Body of pancreas (tissue), 4 donors: ENCODE measurements around the gene SH2D2A. TPM values are rescaled to one million over a fixed set of nuclear protein-coding genes. Genes with fewer than 3 reads are reported as not detected.

Source experiments
- ATAC-seq: fragments of 150-250 bp; one replicate; pipeline ENCODE4 v1.9.1; 2016
- DNase-seq, 4 donors: peaks; one replicate each; pipeline ENCODE4 v3.0.0-alpha.2; 2019
- H3K27ac ChIP-seq, 4 donors: fragments of 200-600 bp; sonication (generic); 1 replicate in 3 of 4; 2 replicates in 1 of 4; pipeline versions ENCODE4 v1.5.1 to v1.6.1; 2016 to 2019; ENCODE audit warnings: mild to moderate bottlenecking in 1 of 4, mixed read lengths in 1 of 4, moderate library complexity in 1 of 4
- H3K27me3 ChIP-seq, 2 donors: fragments of 200-600 bp; sonication (generic); one replicate each; pipeline ENCODE4 v1.6.0; 2016; ENCODE audit warnings: mild to moderate bottlenecking in 1 of 2
- H3K36me3 ChIP-seq, 2 donors: fragments of 200-600 bp; sonication (generic); replicated peaks in 1 of 2; 2 replicates each; pipeline ENCODE4 v1.5.1; 2016; ENCODE audit warnings: low read depth in 2 of 2; ENCODE audit not compliant: insufficient read depth in 1 of 2
- H3K4me1 ChIP-seq: fragments of 200-600 bp; sonication (generic); one replicate; pipeline ENCODE4 v1.6.0; 2016
- H3K4me3 ChIP-seq, 2 donors: fragments of 200-600 bp; sonication (generic); 1 replicate in 1 of 2; 2 replicates in 1 of 2; pipeline ENCODE4 v1.5.1; 2016 to 2019
- H3K9me3 ChIP-seq, 3 donors: fragments of 200-600 bp; sonication (generic); 1 replicate in 2 of 3; 2 replicates in 1 of 3; pipeline ENCODE4 v1.5.1; 2016
- POLR2A ChIP-seq, 3 donors: fragments of 450-650 bp; IDR thresholded peaks; one replicate each; pipeline ENCODE4 v1.6.1; 2016; ENCODE audit warnings: antibody characterized with exemption in 3 of 3, mild to moderate bottlenecking in 2 of 3
- WGBS, 2 donors: methylation state at CpG; one replicate each; pipeline ENCODE4 v1.1.5; 2017; 5-methylcytosine and 5-hydroxymethylcytosine counted together
- intact Hi-C: fragments of 100-400 bp; cut with DNase I; formaldehyde crosslinking; loops from one replicate; pipeline ENCODE4 v1.15.1; 2023
- total RNA-seq, 2 donors: library from RNA; depleted of rRNA; stranded (reverse); fragments of >200 nt; gene quantifications; one replicate each; pipeline ENCODE4 v1.1.0, GENCODE V29; 2016
- TF ChIP-seq, protein P1 (sequence below), 7 experiments: fragments of 450-650 bp in 4 of 7; fragments of 200-600 bp in 3 of 7; sonication (generic) in 3 of 7; IDR thresholded peaks; one replicate each; pipeline ENCODE4 v1.5.1; 2016 to 2019; ENCODE audit warnings: antibody characterized with exemption in 7 of 7

SH2D2A gene
- total RNA-seq, 2 donors from 2014 or later: 0.99 TPM; not detected in 1

DNA sequence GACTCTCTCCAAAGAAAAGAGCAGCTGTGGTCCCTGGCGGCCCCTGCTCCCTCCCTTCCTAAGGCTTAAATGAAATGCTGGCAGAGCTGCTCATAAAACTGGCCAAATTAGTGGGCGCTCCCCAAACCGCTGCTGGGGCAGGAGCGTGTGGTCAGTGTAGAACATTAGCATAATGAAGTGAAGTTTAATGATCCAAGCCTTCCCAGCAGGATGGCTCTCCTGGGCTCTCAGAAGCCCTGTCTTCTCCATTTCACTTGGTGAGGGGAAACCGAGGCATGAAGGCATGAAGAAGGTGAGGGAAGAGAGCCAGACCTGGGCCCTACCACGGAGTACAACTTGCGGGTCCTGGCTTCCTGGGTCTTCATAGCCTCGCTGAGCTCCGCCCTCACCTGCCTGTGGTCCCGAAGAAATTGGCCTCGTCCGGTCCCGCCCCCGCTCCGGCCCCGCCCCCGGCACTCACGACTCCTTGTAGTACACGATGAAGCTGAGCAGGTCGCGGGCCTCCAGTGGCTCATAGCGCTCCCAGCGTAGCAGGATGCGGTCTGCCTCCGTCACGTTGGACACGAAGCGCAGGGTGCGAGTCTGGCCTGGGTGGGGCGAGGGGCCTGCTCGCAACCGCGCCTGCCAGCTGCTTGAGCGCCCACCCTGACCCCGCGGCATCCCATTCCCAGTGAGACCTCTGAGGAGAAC lies 32.0 kb upstream of the SH2D2A start:
- Histone ChIP-seq H3K9me3 (no peaks in the 10 kb centered on the region), H3K4me1 (peaks cover 25% of the 10 kb centered on the region), H3K4me3 (no peak overlapping the region), H3K27me3 (peaks cover 0 to 10% of the 10 kb centered on the region in 2 donors), H3K27ac (no peak overlapping the region), H3K36me3 (no peaks in the 10 kb centered on the region)
- no peak for TF ChIP-seq POLR2A (IDR thresholded peaks at IDR 0.05)
- TF ChIP-seq, protein P1, sequence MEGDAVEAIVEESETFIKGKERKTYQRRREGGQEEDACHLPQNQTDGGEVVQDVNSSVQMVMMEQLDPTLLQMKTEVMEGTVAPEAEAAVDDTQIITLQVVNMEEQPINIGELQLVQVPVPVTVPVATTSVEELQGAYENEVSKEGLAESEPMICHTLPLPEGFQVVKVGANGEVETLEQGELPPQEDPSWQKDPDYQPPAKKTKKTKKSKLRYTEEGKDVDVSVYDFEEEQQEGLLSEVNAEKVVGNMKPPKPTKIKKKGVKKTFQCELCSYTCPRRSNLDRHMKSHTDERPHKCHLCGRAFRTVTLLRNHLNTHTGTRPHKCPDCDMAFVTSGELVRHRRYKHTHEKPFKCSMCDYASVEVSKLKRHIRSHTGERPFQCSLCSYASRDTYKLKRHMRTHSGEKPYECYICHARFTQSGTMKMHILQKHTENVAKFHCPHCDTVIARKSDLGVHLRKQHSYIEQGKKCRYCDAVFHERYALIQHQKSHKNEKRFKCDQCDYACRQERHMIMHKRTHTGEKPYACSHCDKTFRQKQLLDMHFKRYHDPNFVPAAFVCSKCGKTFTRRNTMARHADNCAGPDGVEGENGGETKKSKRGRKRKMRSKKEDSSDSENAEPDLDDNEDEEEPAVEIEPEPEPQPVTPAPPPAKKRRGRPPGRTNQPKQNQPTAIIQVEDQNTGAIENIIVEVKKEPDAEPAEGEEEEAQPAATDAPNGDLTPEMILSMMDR (IDR thresholded peaks at IDR 0.05): no peak
- DNase-seq (peak in 3 of 4 donors; percentile 37 to 45 (median 39)), ATAC-seq (no peak)
- 35 to 36% methylated on average over 23 to 30 of the region's 36 CpGs for WGBS, 2 donors
- intact Hi-C loops: no loop called here

DNA sequence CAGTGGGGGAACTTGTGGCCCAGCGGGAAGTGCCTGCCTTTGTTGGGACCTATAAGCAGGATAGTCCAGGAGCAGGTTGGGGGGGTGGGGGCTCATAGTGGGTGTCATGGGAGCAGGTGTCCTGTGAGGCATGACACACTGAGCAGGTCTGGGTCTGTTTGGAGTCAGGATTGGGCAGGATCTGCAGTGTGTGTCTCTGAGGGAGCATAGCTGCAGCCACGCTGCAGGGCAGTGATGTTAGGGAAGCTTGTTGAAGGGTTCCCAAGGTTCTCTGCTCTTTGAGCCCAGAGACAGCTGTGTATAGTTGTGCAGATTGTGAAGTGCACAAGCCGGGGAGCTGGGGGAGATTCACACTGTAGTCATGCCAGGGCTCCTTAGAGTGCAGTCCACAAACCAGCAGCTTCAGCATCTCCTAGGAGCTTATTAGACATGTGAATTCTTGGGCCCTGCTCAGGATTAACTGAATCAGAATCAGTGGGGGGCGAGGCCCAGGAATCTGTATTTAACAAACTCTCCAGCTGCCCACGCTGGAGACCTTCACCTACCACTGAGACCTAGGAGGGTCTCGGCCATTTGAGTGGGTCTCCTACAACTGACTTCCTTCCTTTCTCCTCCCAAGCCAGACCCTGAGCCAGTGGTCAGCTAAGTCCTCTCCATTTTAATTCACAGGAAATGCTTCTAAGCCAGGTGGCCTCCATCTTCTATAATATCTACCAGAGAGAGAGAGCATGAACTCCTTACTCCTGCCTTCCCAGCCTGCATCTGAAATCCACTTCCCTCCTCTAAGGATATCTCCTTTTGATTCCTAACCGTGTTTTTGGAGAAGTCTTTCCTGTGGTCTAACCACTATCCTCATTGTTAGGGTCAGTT lies 31.2 kb upstream of the SH2D2A start:
- ATAC-seq: no peak
- TF ChIP-seq, protein P1 (IDR thresholded peaks at IDR 0.05): no peak
- no peak for TF ChIP-seq POLR2A (IDR thresholded peaks at IDR 0.05)
- Histone ChIP-seq H3K4me1 (peaks cover 20% of the 10 kb centered on the region), H3K36me3 (no peaks in the 10 kb centered on the region), H3K27me3 (peaks cover 0 to 14% of the 10 kb centered on the region in 2 donors), H3K27ac (no peak overlapping the region), H3K4me3 (no peak overlapping the region), H3K9me3 (no peaks in the 10 kb centered on the region)
- intact Hi-C loops: no loop called here
- DNase-seq: no peak
- WGBS, 2 donors: 74 to 85% methylated on average over 7 of the region's 7 CpGs

DNA sequence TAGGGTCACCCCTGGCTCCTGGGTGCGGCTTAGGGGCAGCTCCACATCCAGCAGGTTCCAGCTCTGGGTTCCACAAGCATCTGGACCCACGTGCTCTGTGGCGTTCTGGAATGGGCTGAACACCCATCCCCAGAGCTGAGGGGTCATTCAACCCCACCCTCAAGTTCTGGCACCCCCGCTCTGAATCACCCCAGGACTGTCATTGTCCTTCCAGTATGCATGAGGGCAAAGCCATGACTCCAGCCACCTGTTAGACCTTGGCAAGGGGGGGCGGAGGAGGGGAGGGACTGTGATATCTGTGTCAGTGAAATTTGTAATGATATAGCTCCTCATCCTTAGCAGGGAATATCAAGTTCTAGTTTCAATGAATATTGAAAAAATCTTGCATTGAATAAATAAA lies 30.0 kb upstream of the SH2D2A start:
- H3K27me3 ChIP-seq: peaks cover 0 to 14% of the 10 kb centered on the region in 2 donors
- H3K4me3 ChIP-seq: no peak overlapping the region
- H3K4me1 ChIP-seq: peaks cover 9% of the 10 kb centered on the region
- intact Hi-C loops: no loop called here
- H3K27ac ChIP-seq: no peak overlapping the region
- H3K36me3 ChIP-seq: no peaks in the 10 kb centered on the region
- no peaks in the 10 kb centered on the region for H3K9me3 ChIP-seq
- TF ChIP-seq POLR2A (IDR thresholded peaks at IDR 0.05): no peak
- TF ChIP-seq, protein P1 (IDR thresholded peaks at IDR 0.05): no peak
- DNase-seq (no peak), ATAC-seq (no peak)
- WGBS, 2 donors: 87 to 90% methylated on average over 5 of the region's 5 CpGs

DNA sequence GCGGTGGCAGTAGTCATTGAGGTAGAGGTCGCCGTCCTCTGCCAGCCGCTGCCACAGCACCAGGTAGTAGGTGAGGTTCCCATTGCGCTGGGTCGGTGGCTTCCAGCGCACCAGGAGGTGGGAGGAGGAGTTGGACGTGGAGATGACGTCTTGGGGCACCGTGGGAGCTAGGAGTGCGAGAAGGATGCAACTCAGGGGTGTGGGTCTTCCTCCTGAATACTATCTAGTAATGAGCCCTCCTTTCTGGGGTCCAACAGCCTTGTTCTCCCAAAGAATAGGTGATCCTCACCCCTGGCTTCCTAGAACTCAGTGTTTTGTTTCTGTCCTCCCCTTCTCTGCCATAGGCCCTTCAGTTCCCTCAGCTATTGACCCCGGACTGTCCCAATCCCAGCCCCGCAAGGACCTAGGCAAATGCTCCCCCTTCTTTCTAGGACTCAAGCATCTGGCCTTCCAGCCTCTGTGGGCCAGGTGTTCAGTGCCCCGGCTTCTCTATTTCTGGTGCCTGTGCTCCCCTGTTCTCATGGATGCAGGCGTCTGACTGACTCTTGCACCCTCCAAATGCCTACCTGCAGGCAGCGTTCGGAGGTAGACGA lies 29.4 kb upstream of the SH2D2A start:
- peaks cover 0 to 14% of the 10 kb centered on the region in 2 donors for H3K27me3 ChIP-seq
- TF ChIP-seq POLR2A (IDR thresholded peaks at IDR 0.05): no peak
- TF ChIP-seq, protein P1 (IDR thresholded peaks at IDR 0.05): no peak

More for the DNA sequence above, 29.4 kb upstream of the SH2D2A start:
- no peaks in the 10 kb centered on the region for H3K36me3 ChIP-seq
- WGBS, 2 donors: 57 to 82% methylated on average over 7 to 18 of the region's 18 CpGs
- intact Hi-C loops: no loop called here
- no peak for ATAC-seq
- H3K27ac ChIP-seq: no peak overlapping the region
- H3K4me3 ChIP-seq: no peak overlapping the region
- no peaks in the 10 kb centered on the region for H3K9me3 ChIP-seq
- no peak for DNase-seq
- H3K4me1 ChIP-seq: peaks cover 4% of the 10 kb centered on the region
